ENCODE results near the gene C4A. TPM values are rescaled to one million over a fixed set of nuclear protein-coding genes. Genes with fewer than 3 reads are reported as not detected.
"Not testable (repeated sequence)": the region's sequence is repeated elsewhere in the genome, so short reads cannot be mapped to it uniquely, and the experiment has no call there.

The C4A gene
- polyA plus RNA-seq, 4 donors, result 8.6 to 26.2 (median 15.2) TPM

DNA sequence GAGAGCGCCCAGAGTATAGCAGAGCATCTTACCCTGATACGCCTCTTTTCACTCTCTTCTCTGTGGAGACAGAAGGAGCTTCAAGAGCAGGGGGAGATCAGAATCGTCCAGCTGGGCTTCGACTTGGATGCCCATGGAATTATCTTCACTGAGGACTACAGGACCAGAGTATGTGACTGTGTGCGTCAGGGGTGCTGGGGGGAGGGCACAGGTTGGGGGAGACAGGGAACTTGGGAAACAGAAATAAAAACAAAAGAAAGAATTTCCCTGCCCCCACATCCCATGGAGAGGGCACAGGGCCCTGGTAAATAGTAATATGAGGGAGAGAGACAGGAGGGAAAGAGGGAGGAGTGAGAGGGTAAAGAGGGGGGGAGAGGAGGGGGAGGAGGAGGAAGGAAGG lies 3.0 kb upstream of the C4A start:
- DNase-seq (ENCODE audit: low read depth in 4 of 4, low spot score in 3 of 4), result no peak

GRCh38 chr6:31979238-31979898 lies 2.5 kb upstream of the C4A start:
- DNase-seq (ENCODE audit: low read depth in 4 of 4, low spot score in 3 of 4), result no peak

DNA sequence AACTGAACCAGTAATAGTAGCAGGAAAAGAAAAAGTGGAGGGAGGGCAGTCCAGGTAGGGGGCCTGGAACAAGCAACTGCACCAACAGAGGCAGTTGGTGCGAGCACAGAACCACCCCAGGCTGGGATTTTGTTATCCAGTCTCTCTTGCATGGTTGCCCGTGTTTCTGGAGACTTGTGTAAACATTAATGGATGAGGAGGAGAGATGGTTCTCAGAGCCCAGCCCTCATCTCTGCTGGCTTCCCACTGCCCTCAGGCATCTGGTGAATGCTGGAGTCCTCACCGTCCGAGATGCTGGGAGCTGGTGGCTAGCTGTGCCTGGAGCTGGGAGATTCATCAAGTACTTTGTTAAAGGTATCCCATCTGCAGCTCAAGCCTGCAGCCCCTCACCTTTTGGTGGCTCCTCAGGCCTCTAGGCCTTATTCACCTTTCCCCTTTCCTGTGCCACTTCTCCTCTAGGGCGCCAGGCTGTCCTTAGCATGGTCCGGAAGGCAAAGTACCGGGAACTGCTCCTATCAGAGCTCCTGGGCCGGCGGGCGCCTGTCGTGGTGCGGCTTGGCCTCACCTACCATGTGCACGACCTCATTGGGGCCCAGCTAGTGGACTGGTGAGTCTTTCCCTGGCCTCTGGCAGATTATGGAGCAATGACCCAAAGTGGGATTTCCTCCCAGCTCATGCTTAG lies 1.5 kb upstream of the C4A start:
- not testable (repeated sequence) for DNase-seq (ENCODE audit: low read depth in 4 of 4, low spot score in 3 of 4)

DNA sequence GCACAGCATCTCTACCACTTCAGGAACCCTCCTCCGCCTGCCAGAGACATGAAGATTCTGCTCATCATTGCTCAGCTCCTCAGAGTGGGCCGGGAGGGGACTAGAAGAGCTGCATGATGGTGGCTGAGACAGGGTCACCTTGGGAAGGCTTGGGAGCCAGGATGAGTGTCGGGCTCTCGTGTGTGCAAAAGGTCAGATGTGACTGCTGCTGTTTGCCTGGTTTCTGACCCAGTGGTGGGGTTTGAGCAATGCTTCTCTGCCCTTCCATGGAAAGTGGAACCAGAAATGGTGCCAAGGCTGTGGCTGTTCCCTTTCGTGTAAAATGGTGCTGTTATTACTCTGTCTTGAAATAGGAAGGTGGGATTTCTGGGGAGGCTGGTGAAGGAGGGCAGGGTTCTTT lies 859 bp upstream of the C4A start:
- not testable (repeated sequence) for DNase-seq (ENCODE audit: low read depth in 4 of 4, low spot score in 3 of 4)

DNA sequence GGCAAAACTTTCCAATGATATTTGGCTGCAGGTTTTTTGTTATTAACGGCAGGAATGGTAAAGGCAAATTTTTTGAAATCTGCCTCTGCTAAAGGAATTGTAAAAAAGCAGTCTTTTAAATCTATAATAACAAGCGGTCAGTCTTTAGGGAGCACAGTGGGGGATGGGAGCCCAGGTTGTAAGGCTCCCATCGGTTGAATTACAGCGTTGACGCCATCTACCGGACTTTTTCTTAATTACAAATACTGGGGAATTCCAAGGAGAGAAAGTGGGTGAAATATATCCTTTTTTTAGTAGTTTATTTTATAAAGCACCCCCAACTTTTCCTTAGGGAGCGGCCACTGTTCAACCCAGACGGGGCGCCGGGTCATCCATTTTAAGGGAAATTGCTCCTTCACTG lies 7.5 kb downstream of the C4A start:
- not testable (repeated sequence) for DNase-seq (ENCODE audit: low read depth in 4 of 4, low spot score in 3 of 4)

- not testable (repeated sequence) for DNase-seq (ENCODE audit: low read depth in 4 of 4, low spot score in 3 of 4)
These were observed 12.6 kb downstream of the C4A start for GRCh38 chr6:31994421-31994820.

DNA sequence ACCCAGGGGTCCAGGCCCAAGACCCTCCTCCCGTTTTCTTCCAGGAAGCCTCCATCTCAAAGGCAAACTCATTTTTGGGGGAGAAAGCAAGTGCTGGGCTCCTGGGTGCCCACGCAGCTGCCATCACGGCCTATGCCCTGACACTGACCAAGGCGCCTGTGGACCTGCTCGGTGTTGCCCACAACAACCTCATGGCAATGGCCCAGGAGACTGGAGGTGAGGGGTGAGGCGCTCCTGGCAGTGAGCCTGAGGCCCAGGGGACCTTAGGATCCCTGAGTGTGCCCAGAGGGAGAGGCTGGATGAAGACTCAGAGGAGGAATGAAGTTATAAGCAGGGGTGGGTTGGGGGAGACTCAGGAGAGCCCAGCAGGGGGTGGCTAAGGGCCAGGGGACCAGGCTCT lies 14.5 kb downstream of the C4A start:
- DNase-seq (ENCODE audit: low read depth in 4 of 4, low spot score in 3 of 4), result not testable (repeated sequence)

GRCh38 chr6:32002546-32003268 lies 20.9 kb downstream of the C4A start:
- DNase-seq (ENCODE audit: low read depth in 4 of 4, low spot score in 3 of 4), result not testable (repeated sequence)

DNA sequence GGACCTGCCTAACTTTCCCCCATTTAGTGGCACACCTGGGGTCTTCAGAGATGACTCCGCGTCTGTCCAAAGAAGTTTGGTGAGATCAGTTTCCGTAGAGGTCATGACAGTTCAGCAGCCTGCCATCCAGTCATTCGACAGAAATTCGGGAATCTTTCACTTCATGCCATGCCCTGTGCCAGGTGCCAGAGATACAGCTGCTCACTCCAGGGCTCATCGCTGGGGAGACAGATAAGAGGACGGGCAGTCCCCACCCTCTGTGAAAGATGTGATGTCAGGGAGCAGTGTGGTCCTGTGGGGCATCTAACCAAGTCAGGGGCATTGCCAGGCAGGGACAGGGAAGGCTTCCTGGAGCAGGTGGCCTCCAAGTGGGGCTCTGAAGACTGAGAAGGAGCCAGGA lies 21.4 kb downstream of the C4A start:
- DNase-seq (ENCODE audit: low read depth in 4 of 4, low spot score in 3 of 4), result not testable (repeated sequence)

DNA sequence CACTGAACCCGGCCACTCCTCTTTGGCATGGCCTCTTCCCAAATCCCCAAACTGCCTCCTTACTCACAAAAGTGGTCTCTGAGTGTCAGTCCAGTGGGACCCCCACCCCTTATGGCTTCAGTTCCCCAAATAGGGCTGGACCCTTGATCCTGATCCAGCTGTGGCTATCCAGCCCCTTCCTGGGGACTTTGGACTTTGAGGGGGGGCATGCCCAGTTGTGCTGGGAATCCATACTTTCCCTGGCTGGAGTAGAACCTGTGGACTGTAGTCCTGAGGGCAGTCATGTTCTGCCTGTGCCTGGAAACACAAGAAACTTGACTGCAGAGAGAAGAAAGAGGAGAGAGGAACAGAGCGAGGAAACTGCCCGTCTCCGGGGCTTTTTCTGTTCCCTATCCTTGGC lies 22.5 kb downstream of the C4A start:
- not testable (repeated sequence) for DNase-seq (ENCODE audit: low read depth in 4 of 4, low spot score in 3 of 4)

DNA sequence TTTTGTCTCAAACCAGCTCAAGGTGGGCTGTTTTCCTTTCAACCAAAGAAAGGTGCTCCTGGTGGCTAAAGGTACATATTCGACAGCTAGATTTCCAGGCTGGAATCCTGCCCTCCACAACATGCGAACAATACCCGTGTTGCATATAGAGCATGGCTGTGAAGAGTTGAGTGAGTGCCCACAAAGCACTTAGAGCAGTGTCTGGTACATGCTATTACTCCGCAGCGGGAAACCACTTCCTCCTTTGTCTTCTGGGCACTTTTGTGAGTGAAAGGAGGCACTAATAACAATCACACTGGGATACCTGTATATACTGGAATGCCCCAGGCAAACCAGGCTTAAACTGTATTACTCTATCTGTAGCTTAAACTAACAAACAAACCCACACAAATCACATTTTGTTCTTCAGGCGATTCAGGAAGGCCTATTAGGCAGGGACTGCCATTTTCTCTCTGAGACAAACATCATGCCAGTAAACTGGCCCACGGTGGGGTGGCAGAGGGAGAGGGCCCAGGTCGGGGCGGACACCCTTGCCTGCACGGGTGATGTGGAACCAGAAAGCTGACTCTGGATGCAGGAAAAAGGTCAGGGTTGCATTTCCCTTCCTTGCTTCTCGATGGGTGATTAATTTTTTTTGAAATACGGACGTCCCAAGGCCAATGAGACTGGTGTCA lies 23.1 kb downstream of the C4A start:
- DNase-seq (ENCODE audit: low read depth in 4 of 4, low spot score in 3 of 4), result not testable (repeated sequence)

DNA sequence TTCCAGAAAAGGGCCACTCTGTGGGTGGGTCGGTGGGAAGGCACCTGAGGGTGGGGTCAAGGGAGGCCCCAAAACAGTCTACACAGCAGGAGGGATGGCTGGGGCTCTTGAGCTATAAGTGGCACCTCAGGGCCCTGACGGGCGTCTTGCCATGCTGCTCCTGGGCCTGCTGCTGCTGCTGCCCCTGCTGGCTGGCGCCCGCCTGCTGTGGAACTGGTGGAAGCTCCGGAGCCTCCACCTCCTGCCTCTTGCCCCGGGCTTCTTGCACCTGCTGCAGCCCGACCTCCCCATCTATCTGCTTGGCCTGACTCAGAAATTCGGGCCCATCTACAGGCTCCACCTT lies 23.7 kb downstream of the C4A start:
- not testable (repeated sequence) for DNase-seq (ENCODE audit: low read depth in 4 of 4, low spot score in 3 of 4)

- DNase-seq (ENCODE audit: low read depth in 4 of 4, low spot score in 3 of 4), result not testable (repeated sequence)
These were observed 24.2 kb downstream of the C4A start for GRCh38 chr6:32005991-32006529.

- DNase-seq (ENCODE audit: low read depth in 4 of 4, low spot score in 3 of 4), result not testable (repeated sequence)
These were observed 25.2 kb downstream of the C4A start for GRCh38 chr6:32007086-32007485.

DNA sequence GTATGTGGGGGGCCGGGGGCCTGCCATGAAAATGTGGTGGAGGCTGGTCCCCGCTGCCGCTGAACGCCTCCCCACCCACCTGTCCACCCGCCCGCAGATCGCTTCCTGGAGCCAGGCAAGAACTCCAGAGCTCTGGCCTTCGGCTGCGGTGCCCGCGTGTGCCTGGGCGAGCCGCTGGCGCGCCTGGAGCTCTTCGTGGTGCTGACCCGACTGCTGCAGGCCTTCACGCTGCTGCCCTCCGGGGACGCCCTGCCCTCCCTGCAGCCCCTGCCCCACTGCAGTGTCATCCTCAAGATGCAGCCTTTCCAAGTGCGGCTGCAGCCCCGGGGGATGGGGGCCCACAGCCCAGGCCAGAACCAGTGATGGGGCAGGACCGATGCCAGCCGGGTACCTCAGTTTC lies 26.2 kb downstream of the C4A start:
- not testable (repeated sequence) for DNase-seq (ENCODE audit: low read depth in 4 of 4, low spot score in 3 of 4)

- not testable (repeated sequence) for DNase-seq (ENCODE audit: low read depth in 4 of 4, low spot score in 3 of 4)
These were observed 26.8 kb downstream of the C4A start for GRCh38 chr6:32008616-32009015.

DNA sequence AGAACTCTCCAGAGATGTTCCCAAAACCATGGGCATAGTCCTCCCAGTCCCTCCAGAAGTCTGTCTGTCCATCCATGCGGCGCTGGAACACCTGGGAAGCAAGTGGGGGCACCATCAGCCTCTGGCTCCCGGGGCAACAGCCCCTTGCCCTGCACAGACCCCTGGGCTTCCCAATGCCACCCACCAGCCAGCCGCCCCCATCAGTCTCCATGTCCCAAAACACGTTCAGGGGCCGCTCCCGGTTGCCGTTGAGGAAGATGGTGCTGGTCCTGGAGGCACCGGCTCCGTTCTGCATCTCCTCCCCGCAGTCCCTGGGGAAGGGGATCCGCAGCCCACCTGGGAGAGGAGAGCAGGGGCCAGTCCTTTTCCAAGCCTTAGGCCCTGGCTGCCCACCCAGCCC lies 27.7 kb downstream of the C4A start:
- not testable (repeated sequence) for DNase-seq (ENCODE audit: low read depth in 4 of 4, low spot score in 3 of 4)

- not testable (repeated sequence) for DNase-seq (ENCODE audit: low read depth in 4 of 4, low spot score in 3 of 4)
These were observed 29.1 kb downstream of the C4A start for GRCh38 chr6:32010856-32011530.

- DNase-seq (ENCODE audit: low read depth in 4 of 4, low spot score in 3 of 4), result not testable (repeated sequence)
These were observed 31.2 kb downstream of the C4A start for GRCh38 chr6:32012941-32013617.

- DNase-seq (ENCODE audit: low read depth in 4 of 4, low spot score in 3 of 4), result not testable (repeated sequence)
These were observed 31.9 kb downstream of the C4A start for GRCh38 chr6:32013738-32014137.

Measured in left renal pelvis (tissue), 4 donors.